Measurements from ENCODE around the gene BCORL1. TPM values are rescaled to one million over a fixed set of nuclear protein-coding genes. Genes with fewer than 3 reads are reported as not detected.

The BCORL1 gene
- total RNA-seq, 1 experiment from 2014 or later, result 32.2 TPM

DNA sequence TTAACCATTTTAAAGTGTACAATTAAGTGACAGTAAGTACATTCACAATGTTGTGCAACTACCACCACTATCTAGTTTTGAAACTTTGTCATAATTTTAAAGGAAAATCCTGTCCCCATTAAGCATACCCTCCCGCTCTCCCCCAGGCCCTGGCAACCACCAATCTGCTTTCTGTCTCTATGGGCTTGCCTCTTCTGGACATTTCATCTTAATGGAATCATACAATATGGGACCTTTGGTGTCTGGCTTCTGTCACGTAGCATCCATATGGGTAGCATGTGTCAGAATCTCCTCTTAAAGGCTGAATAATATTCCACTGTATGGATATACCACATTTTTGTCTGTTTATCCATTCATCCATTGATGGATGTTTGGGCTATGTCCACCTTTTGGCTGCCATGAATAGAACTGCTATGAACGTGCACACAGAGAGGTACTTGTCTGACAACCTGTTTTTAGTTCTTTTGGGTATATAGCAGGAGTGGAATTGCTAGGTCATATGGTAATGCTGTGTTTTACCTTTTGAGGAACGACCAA, 66.3 kb downstream of the BCORL1 start:
- ChIA-PET CTCF (no interaction called here), POLR2A (ENCODE audit: unreplicated experiment) (no interaction called here)
- intact Hi-C loops (cut with micrococcal nuclease; ENCODE audit: unreplicated experiment), result no loop called here
- no peak for DNase-seq
- no TSS peak for BruUV-seq (replicated peaks)
- Histone ChIP-seq H3K36me3 (ENCODE audit: low read depth) (0 out of 2 replicates have a peak, but pooled peaks cover 6% of the 10 kb centered on the region), H2AFZ (no peak overlapping the region), H3K4me1 (replicated peaks; ENCODE audit: insufficient read depth) (no peaks in the 10 kb centered on the region), H3K9me3 (ENCODE audit: insufficient read depth, low read depth) (no peaks in the 10 kb centered on the region), H3K27me3 (ENCODE audit: insufficient read depth, low read depth) (no peaks in the 10 kb centered on the region), H3K79me2 (ENCODE audit: low read depth) (no peaks in the 10 kb centered on the region), H3K9me2 (ENCODE audit: insufficient read depth) (no peaks in the 10 kb centered on the region), H3K4me3 (no peak overlapping the region), H4K20me1 (ENCODE audit: insufficient read depth) (no peaks in the 10 kb centered on the region), H3K27ac (no peak overlapping the region), H3F3A (ENCODE audit: insufficient read depth, low read depth) (no peaks in the 10 kb centered on the region), H3K4me2 (no peak overlapping the region)
- TF ChIP-seq CTCF (conservative IDR thresholded peaks at IDR 0.05) (no peak), EZH2 (IDR thresholded peaks at IDR 0.05; ENCODE audit: low read depth) (no peak)

- Histone ChIP-seq H3K36me3 (ENCODE audit: low read depth) (0 out of 2 replicates have a peak, but pooled peaks cover 6% of the 10 kb centered on the region), H3K4me3 (no peak overlapping the region), H3K27ac (no peak overlapping the region), H3K4me1 (replicated peaks; ENCODE audit: insufficient read depth) (no peaks in the 10 kb centered on the region), H4K20me1 (ENCODE audit: insufficient read depth) (no peaks in the 10 kb centered on the region), H3K27me3 (ENCODE audit: insufficient read depth, low read depth) (no peaks in the 10 kb centered on the region), H3K9me3 (ENCODE audit: insufficient read depth, low read depth) (no peaks in the 10 kb centered on the region), H3K9me2 (ENCODE audit: insufficient read depth) (no peaks in the 10 kb centered on the region), H3K79me2 (ENCODE audit: low read depth) (no peaks in the 10 kb centered on the region), H2AFZ (no peak overlapping the region), H3K4me2 (no peak overlapping the region), H3F3A (ENCODE audit: insufficient read depth, low read depth) (no peaks in the 10 kb centered on the region)
- intact Hi-C loops (cut with micrococcal nuclease; ENCODE audit: unreplicated experiment), result no loop called here
- no TSS peak for BruUV-seq (replicated peaks)
- ChIA-PET POLR2A (ENCODE audit: unreplicated experiment) (no interaction called here), CTCF (no interaction called here)
- no peak for TF ChIP-seq EZH2 (IDR thresholded peaks at IDR 0.05; ENCODE audit: low read depth)
- TF ChIP-seq CTCF (conservative IDR thresholded peaks at IDR 0.05), result no peak
- DNase-seq, result no peak
Observed at GRCh38 chrX:130049821-130050220, 67.4 kb downstream of the BCORL1 start.

- POLR2A ChIA-PET (ENCODE audit: unreplicated experiment), result no interaction called here
- Histone ChIP-seq H3K4me1 (replicated peaks; ENCODE audit: insufficient read depth) (no peaks in the 10 kb centered on the region), H2AFZ (no peak overlapping the region), H3K4me2 (no peak overlapping the region), H3K9me3 (ENCODE audit: insufficient read depth, low read depth) (no peaks in the 10 kb centered on the region), H3K27ac (no peak overlapping the region), H3F3A (ENCODE audit: insufficient read depth, low read depth) (no peaks in the 10 kb centered on the region), H3K4me3 (no peak overlapping the region), H3K27me3 (ENCODE audit: insufficient read depth, low read depth) (no peaks in the 10 kb centered on the region), H3K9me2 (ENCODE audit: insufficient read depth) (no peaks in the 10 kb centered on the region), H4K20me1 (ENCODE audit: insufficient read depth) (no peaks in the 10 kb centered on the region), H3K79me2 (ENCODE audit: low read depth) (no peaks in the 10 kb centered on the region), H3K36me3 (ENCODE audit: low read depth) (0 out of 2 replicates have a peak, but pooled peaks cover 6% of the 10 kb centered on the region)
- intact Hi-C loops (cut with micrococcal nuclease; ENCODE audit: unreplicated experiment), result no loop called here
- no peak for DNase-seq
- TF ChIP-seq CTCF (conservative IDR thresholded peaks at IDR 0.05), result no peak
- TF ChIP-seq EZH2 (IDR thresholded peaks at IDR 0.05; ENCODE audit: low read depth), result no peak
- CTCF ChIA-PET, result no interaction called here
- BruUV-seq (replicated peaks), result no TSS peak
Observed at GRCh38 chrX:130051176-130051845, 68.9 kb downstream of the BCORL1 start.
